Measurements from ENCODE around the gene GALNT17.

GALNT17 gene

GRCh38 chr7:71345117-71345884 lies 213.4 kb downstream of the GALNT17 start:
- TF ChIP-seq CTCF (IDR thresholded peaks at IDR 0.05; ENCODE audit: extremely low read depth, missing control alignments), result no peak
- DNase-seq (ENCODE audit: low spot score), result no peak

GRCh38 chr7:71348821-71349681 lies 217.1 kb downstream of the GALNT17 start:
- no peak for DNase-seq (ENCODE audit: low spot score)
- no peak for TF ChIP-seq CTCF (IDR thresholded peaks at IDR 0.05; ENCODE audit: extremely low read depth, missing control alignments)

GRCh38 chr7:71349682-71350481 lies 217.9 kb downstream of the GALNT17 start:
- no peak for TF ChIP-seq CTCF (IDR thresholded peaks at IDR 0.05; ENCODE audit: extremely low read depth, missing control alignments)
- DNase-seq (ENCODE audit: low spot score), result no peak

GRCh38 chr7:71350680-71351079 lies 218.7 kb downstream of the GALNT17 start:
- TF ChIP-seq CTCF (IDR thresholded peaks at IDR 0.05; ENCODE audit: extremely low read depth, missing control alignments), result no peak
- DNase-seq (ENCODE audit: low spot score), result no peak

- DNase-seq (ENCODE audit: low spot score), result no peak
- TF ChIP-seq CTCF (IDR thresholded peaks at IDR 0.05; ENCODE audit: extremely low read depth, missing control alignments), result no peak
Observed at GRCh38 chr7:71354716-71355115, 222.8 kb downstream of the GALNT17 start.

- DNase-seq (ENCODE audit: low spot score), result no peak
- no peak for TF ChIP-seq CTCF (IDR thresholded peaks at IDR 0.05; ENCODE audit: extremely low read depth, missing control alignments)
Observed at GRCh38 chr7:71361451-71362032, 229.6 kb downstream of the GALNT17 start.

All from GM20000 (cell line).